Inflammatory macrophage treated with lipopolysaccharide for 1 hour (primary cell): ENCODE results near the gene NRROS.
A peak's percentile ranks its signal among the peaks of the same experiment; 100 is the strongest.
"Not testable (repeated sequence)": the region's sequence is repeated elsewhere in the genome, so short reads cannot be mapped to it uniquely, and the experiment has no call there.

Experiments used
- DNase-seq, 2 donors: peaks; one replicate each; pipeline ENCODE4 v3.0.0-alpha.2; 2020 to 2022

Gene NRROS

GRCh38 chr3:196625331-196625730 lies 14.2 kb upstream of the NRROS start:
- DNase-seq, result peak; percentile 48 to 72

- no peak for DNase-seq
Measured at GRCh38 chr3:196627918-196628231, 11.6 kb upstream of the NRROS start.

GRCh38 chr3:196629228-196629627 lies 10.3 kb upstream of the NRROS start:
- peak in 1 of 2 donors; percentile 71 for DNase-seq

GRCh38 chr3:196631682-196632045 lies 7.8 kb upstream of the NRROS start:
- no peak for DNase-seq

GRCh38 chr3:196632046-196632751 lies 7.3 kb upstream of the NRROS start:
- peak; percentile 84 to 86 for DNase-seq

- DNase-seq, result no peak
Measured at GRCh38 chr3:196633555-196634151, 5.8 kb upstream of the NRROS start.

GRCh38 chr3:196634224-196634623 lies 5.3 kb upstream of the NRROS start:
- peak; percentile 92 to 95 for DNase-seq

- no peak for DNase-seq
Measured at GRCh38 chr3:196634829-196635228, 4.7 kb upstream of the NRROS start.

GRCh38 chr3:196636369-196637349 lies 2.8 kb upstream of the NRROS start:
- DNase-seq, result no peak

GRCh38 chr3:196637941-196638340 lies 1.6 kb upstream of the NRROS start:
- DNase-seq, result not testable (repeated sequence)

- DNase-seq, result no peak
Measured at GRCh38 chr3:196638861-196639482, 522 bp upstream of the NRROS start.

GRCh38 chr3:196640297-196641018 lies 964 bp downstream of the NRROS start:
- DNase-seq, result no peak

GRCh38 chr3:196641333-196642054 lies 2.0 kb downstream of the NRROS start:
- peak in 1 of 2 donors; percentile 73 for DNase-seq

- no peak for DNase-seq
Measured at GRCh38 chr3:196642434-196642833, 2.9 kb downstream of the NRROS start.

- DNase-seq, result peak; percentile 86 to 98
Measured at GRCh38 chr3:196643201-196643749, 3.8 kb downstream of the NRROS start.

GRCh38 chr3:196643761-196644160 lies 4.3 kb downstream of the NRROS start:
- no peak for DNase-seq

GRCh38 chr3:196645096-196645495 lies 5.6 kb downstream of the NRROS start:
- no peak for DNase-seq

- no peak for DNase-seq
Measured at GRCh38 chr3:196645897-196646665, 6.6 kb downstream of the NRROS start.

- no peak for DNase-seq
Measured at GRCh38 chr3:196646666-196647216, 7.2 kb downstream of the NRROS start.

GRCh38 chr3:196650740-196651311 lies 11.3 kb downstream of the NRROS start:
- peak; percentile 91 to 98 for DNase-seq
